Right ventricle myocardium inferior (tissue), 1 donor: Measurements from ENCODE around the gene GPRASP3. TPM values are rescaled to one million over a fixed set of nuclear protein-coding genes. Genes with fewer than 3 reads are reported as not detected.

ENCODE experiments used
- ATAC-seq: fragments of 200-7000 bp; cut with Tn5 transposase; one replicate; pipeline ENCODE4 v1.9.1; 2020; ENCODE audit warnings: mild to moderate bottlenecking, moderate library complexity
- DNase-seq: peaks from one replicate; pipeline ENCODE4 v3.0.0; 2021; ENCODE audit errors: missing footprints
- intact Hi-C: fragments of 100-400 bp; cut with DNase I; formaldehyde crosslinking; loops from one replicate; pipeline ENCODE4 v1.11.0; 2022
- total RNA-seq: library from RNA; stranded (reverse); fragmentation: NEBNext Ultra II Directional; extraction: Animal tissue kit (Norgen Biotek cat#: 25700); gene quantifications from one replicate; pipeline ENCODE4 v1.2.1, GENCODE V29; 2021
- donor health status: DM: no; HTN: yes; CAD: no; lungs with severe emphysema.

GPRASP3 gene
- total RNA-seq, 1 donor from 2014 or later: 7.0 TPM

GRCh38 chrX:102739657-102740056 is 19.1 kb downstream of the GPRASP3 start:
- DNase-seq (no peak), ATAC-seq (no peak)
- intact Hi-C loops: no loop called here

- intact Hi-C loops: no loop called here
- ATAC-seq: no peak
- no peak for DNase-seq
Measured at GRCh38 chrX:102744307-102744706, 23.8 kb downstream of the GPRASP3 start.

GRCh38 chrX:102745513-102745856 is 24.9 kb downstream of the GPRASP3 start:
- intact Hi-C loops: no loop called here
- no peak for DNase-seq
- ATAC-seq: no peak

GRCh38 chrX:102745857-102746584 is 25.5 kb downstream of the GPRASP3 start:
- ATAC-seq (peak; percentile 60), DNase-seq (peak; percentile 69)
- intact Hi-C loops: no loop called here

GRCh38 chrX:102765217-102765616 is 44.7 kb downstream of the GPRASP3 start:
- no peak for DNase-seq
- intact Hi-C loops: no loop called here
- ATAC-seq: no peak

GRCh38 chrX:102765809-102766208 is 45.3 kb downstream of the GPRASP3 start:
- intact Hi-C loops: no loop called here
- DNase-seq (no peak), ATAC-seq (no peak)

GRCh38 chrX:102767287-102767686 is 46.7 kb downstream of the GPRASP3 start:
- no peak for DNase-seq
- ATAC-seq: no peak
- intact Hi-C loops: no loop called here

GRCh38 chrX:102768987-102769761 is 48.6 kb downstream of the GPRASP3 start:
- intact Hi-C loops: no loop called here
- DNase-seq: peak; percentile 68
- ATAC-seq: peak; percentile 72

Other genes with a start within 250 kb of the GPRASP3 start
- gene TCP11X2, start 248.9 kb upstream of the GPRASP3 start, total RNA-seq: not detected
- 0.62 TPM for gene TMSB15A, start 204.0 kb upstream of the GPRASP3 start, total RNA-seq
- 3.2 TPM for gene ARMCX5, start 121.2 kb upstream of the GPRASP3 start, total RNA-seq
- 4.1 TPM for gene GPRASP1, start 69.3 kb upstream of the GPRASP3 start, total RNA-seq
- gene GPRASP2, start 8.3 kb upstream of the GPRASP3 start, total RNA-seq: 10.3 TPM
- not detected for gene RAB40AL, start 216.5 kb downstream of the GPRASP3 start, total RNA-seq